H1 (cell line): Measurements from ENCODE around the gene EMX2. TPM values are rescaled to one million over a fixed set of nuclear protein-coding genes. Genes with fewer than 3 reads are reported as not detected.

ENCODE experiments used
- ASH2L ChIP-seq: fragments of 200-600, 300-600 bp; sonication (generic); IDR thresholded peaks from one replicate; pipeline ENCODE4 v1.7.1; 2017; ENCODE audit warnings: low read length
- BACH1 ChIP-seq: IDR thresholded peaks from 2 replicates; pipeline ENCODE4 v1.6.1; 2012; ENCODE audit warnings: low read length, improper control_type of control experiment
- CBX8 ChIP-seq: fragments of 300-800, 300-1000 bp; sonication (generic); IDR thresholded peaks from 2 replicates; pipeline ENCODE4 v1.7.1; 2016; ENCODE audit warnings: low read depth, low read length, borderline replicate concordance
- CHD2 ChIP-seq: IDR thresholded peaks from 2 replicates; pipeline ENCODE4 v1.6.1; 2012; ENCODE audit warnings: low read length, improper control_type of control experiment
- CTCF ChIP-seq, 3 experiments: IDR thresholded peaks; 1 replicate in 2 of 3; 2 replicates in 1 of 3; pipeline versions ENCODE4 v1.5.1 to v1.6.1; 2011; ENCODE audit warnings: low read length in 3 of 3, mild to moderate bottlenecking in 3 of 3, inconsistent platforms in 2 of 3, low read depth in 1 of 3, moderate library complexity in 1 of 3; ENCODE audit not compliant: insufficient read depth in 1 of 3; ENCODE audit errors: control extremely low read depth in 1 of 3
- E2F6 ChIP-seq: IDR thresholded peaks from 2 replicates; pipeline ENCODE4 v1.6.1; 2012; ENCODE audit warnings: inconsistent platforms
- EGR1 ChIP-seq: IDR thresholded peaks from 2 replicates; pipeline ENCODE4 v1.6.1; 2011; ENCODE audit warnings: low read depth, low read length, borderline replicate concordance
- EP300 ChIP-seq, 2 experiments: IDR thresholded peaks; 1 replicate in 1 of 2; 2 replicates in 1 of 2; pipeline ENCODE4 v1.6.1; 2011 to 2012; ENCODE audit warnings: low read depth in 2 of 2, low read length in 2 of 2, mild to moderate bottlenecking in 2 of 2, borderline replicate concordance in 1 of 2, inconsistent platforms in 1 of 2, moderate library complexity in 1 of 2
- HDAC2 ChIP-seq, 2 experiments: fragments of 300-600 bp in 1 of 2; sonication (generic) in 1 of 2; IDR thresholded peaks; 2 replicates each; pipeline ENCODE4 v1.6.1; 2011 to 2012; ENCODE audit warnings: low read depth in 2 of 2, low read length in 2 of 2, mild to moderate bottlenecking in 2 of 2, moderate library complexity in 2 of 2, borderline replicate concordance in 1 of 2, inconsistent platforms in 1 of 2
- KDM1A ChIP-seq: fragments of 200-600, 300-600 bp; sonication (generic); IDR thresholded peaks from 2 replicates; pipeline ENCODE4 v1.7.1; 2016; ENCODE audit warnings: mild to moderate bottlenecking, low read length, borderline replicate concordance
- NRF1 ChIP-seq: IDR thresholded peaks from 2 replicates; pipeline ENCODE4 v1.6.1; 2011; ENCODE audit warnings: mild to moderate bottlenecking, low read depth, low read length, improper control_type of control experiment
- POLR2AphosphoS5 ChIP-seq: IDR thresholded peaks from 2 replicates; pipeline ENCODE4 v1.6.1; 2011; ENCODE audit warnings: low read depth, low read length
- POU5F1 ChIP-seq: IDR thresholded peaks from 2 replicates; pipeline ENCODE4 v1.6.1; 2011; ENCODE audit warnings: low read depth, mild to moderate bottlenecking, low read length, moderate library complexity
- RXRA ChIP-seq: IDR thresholded peaks from 2 replicates; pipeline ENCODE4 v1.6.1; 2011; ENCODE audit warnings: low read depth, mild to moderate bottlenecking, low read length, moderate library complexity; ENCODE audit not compliant: insufficient read depth
- SIN3A ChIP-seq, 2 experiments: IDR thresholded peaks in 1 of 2; conservative IDR thresholded peaks in 1 of 2; 2 replicates each; pipeline ENCODE4 v1.6.1; 2011 to 2012; ENCODE audit warnings: low read length in 2 of 2, improper control_type of control experiment in 1 of 2, low read depth in 1 of 2, mild to moderate bottlenecking in 1 of 2
- SP2 ChIP-seq: IDR thresholded peaks from 2 replicates; pipeline ENCODE4 v1.6.1; 2012; ENCODE audit warnings: mild to moderate bottlenecking, low read length, inconsistent platforms
- SUZ12 ChIP-seq: fragments of 200-600 bp; sonication (generic); IDR thresholded peaks from 2 replicates; pipeline ENCODE4 v1.6.1; 2012; ENCODE audit warnings: mild to moderate bottlenecking, inconsistent platforms, low read length, moderate library complexity, mixed read lengths
- TAF1 ChIP-seq: IDR thresholded peaks from 2 replicates; pipeline ENCODE4 v1.6.1; 2011; ENCODE audit warnings: mild to moderate bottlenecking, low read depth, low read length
- USF2 ChIP-seq: IDR thresholded peaks from 2 replicates; pipeline ENCODE4 v1.6.1; 2011; ENCODE audit warnings: low read length, improper control_type of control experiment
- ZNF274 ChIP-seq: IDR thresholded peaks from 2 replicates; pipeline ENCODE4 v1.7.0; 2012; ENCODE audit warnings: low read length, borderline replicate concordance; ENCODE audit errors: extremely low read depth
- polyA plus RNA-seq, 7 experiments: library from polyadenylated mRNA; depleted of rRNA in 3 of 7; stranded (reverse) in 5 of 7; unstranded in 2 of 7; fragments of >200 nt in 5 of 7; fragments of 200-250 nt in 2 of 7; gene quantifications; 1 replicate in 5 of 7; 2 replicates in 1 of 7; 4 replicates in 1 of 7; pipeline versions ENCODE4 v1.2.1 to v1.2.3, GENCODE V29; 2011 to 2013; ENCODE audit warnings: missing spikeins in 2 of 7, mixed read lengths in 2 of 7
- total RNA-seq: library from RNA; stranded (reverse); fragmentation: NEBNext Ultra II Directional; extraction: Animal tissue kit (Norgen Biotek cat#: 25700); gene quantifications from 2 replicates; pipeline ENCODE4 v1.2.1, GENCODE V29; 2021

EMX2 gene
- total and polyA plus RNA-seq, 2 of the 8 experiments (the other 6 are each of a cell fraction or from before 2014, with no cell fraction given) = not detected

DNA sequence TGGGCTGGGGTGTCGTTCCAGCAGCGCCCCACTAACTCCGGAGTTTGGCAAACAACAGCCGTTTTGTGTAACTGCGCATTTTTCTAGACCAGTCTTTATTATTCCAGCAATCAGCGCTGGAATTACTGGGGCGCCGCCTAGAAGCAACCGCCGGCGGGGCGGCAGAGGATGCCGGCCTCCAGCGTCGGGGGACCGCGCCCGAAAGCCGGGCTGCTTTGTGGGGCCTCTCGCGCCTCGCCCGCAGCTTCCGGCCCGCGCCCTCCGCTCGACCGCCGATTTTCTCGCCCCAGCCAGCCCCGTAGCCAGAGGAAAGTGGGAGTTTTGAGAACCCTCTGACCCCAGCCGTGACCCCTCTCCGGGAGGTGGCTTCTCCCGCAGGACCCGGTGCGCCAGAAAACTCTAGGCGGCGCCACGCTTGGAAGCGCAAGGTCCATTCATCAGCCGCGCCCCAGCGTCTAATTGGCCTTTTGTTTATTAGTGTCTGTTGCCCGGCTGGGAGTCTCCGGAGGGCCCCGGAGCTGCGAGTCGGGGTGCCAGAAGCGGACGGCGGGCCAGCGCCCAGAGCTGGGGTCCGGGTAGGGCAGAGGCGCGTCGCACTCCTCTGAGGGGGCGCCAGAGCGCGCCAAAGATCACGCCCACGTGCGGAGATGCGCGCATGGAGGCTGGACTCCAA is 10.7 kb downstream of the EMX2 start (continued):
- no peak for TF ChIP-seq POU5F1
- no peak for TF ChIP-seq EGR1
- TF ChIP-seq TAF1 = no peak
- no peak for TF ChIP-seq SP2
- no peak for TF ChIP-seq USF2
- TF ChIP-seq ASH2L = peak; percentile 12
- TF ChIP-seq HDAC2 (IDR thresholded peaks at IDR 0.05; ENCODE audit: borderline replicate concordance in 1 of 2, low read depth in 2 of 2, low read length in 2 of 2) = no peak
- no peak for TF ChIP-seq SIN3A (conservative IDR thresholded peaks at IDR 0.05 in 1 of 2, IDR thresholded peaks at IDR 0.05 in 1 of 2; ENCODE audit: low read depth in 1 of 2, low read length in 2 of 2)
- TF ChIP-seq NRF1 = no peak
- no peak for TF ChIP-seq CBX8
- TF ChIP-seq CTCF (IDR thresholded peaks at IDR 0.05; ENCODE audit: control extremely low read depth in 1 of 3, insufficient read depth in 1 of 3, low read depth in 1 of 3, low read length in 3 of 3) = peak in 2 of 3 experiments; percentile 3 to 25; a peak in 1 of 4 replicates
- no peak for TF ChIP-seq ZNF274
- no peak for TF ChIP-seq EP300 (IDR thresholded peaks at IDR 0.05; ENCODE audit: borderline replicate concordance in 1 of 2, low read depth in 2 of 2, low read length in 2 of 2)
- no peak for TF ChIP-seq POLR2AphosphoS5
- TF ChIP-seq RXRA = no peak
- peak; percentile 96 for TF ChIP-seq E2F6
- peak; percentile 49; the same call in 1 of the 2 replicates for TF ChIP-seq SUZ12
- no peak for TF ChIP-seq BACH1
- no peak for TF ChIP-seq CHD2
- no peak for TF ChIP-seq KDM1A
